ENCODE data around the gene ARID3C.

The ARID3C gene

DNA sequence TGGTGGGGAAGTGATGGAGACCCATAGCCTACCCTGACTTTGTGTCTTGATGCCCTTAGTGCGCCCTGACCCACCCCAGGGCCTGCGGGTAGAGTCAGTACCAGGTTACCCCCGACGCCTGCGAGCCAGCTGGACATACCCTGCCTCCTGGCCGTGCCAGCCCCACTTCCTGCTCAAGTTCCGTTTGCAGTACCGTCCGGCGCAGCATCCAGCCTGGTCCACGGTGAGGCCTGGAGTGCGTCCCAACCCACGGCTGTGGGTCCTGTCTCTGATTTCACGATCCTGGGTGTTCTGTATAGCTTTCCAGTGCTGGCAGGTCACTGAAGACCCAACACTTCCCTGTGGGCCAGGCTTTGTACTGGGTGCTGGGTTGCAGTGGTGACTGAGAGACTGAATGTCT lies 29.6 kb upstream of the ARID3C start:
- CTCF ChIA-PET: interaction anchor here (1.2 to 1.3 kb wide), 2 partner anchors 12 to 44 kb away, joined by 3 to 5 read pairs; no protein-coding TSS in a partner anchor
- TF ChIP-seq ZNF366 (tag by site-specific recombination; conservative IDR thresholded peaks at IDR 0.05) (no peak), ZNF416 (tag by site-specific recombination; IDR thresholded peaks at IDR 0.05) (no peak), ZNF112 (tag by site-specific recombination; IDR thresholded peaks at IDR 0.05) (no peak), ZNF530 (tag by site-specific recombination; IDR thresholded peaks at IDR 0.05; ENCODE audit: low read depth) (no peak), ZBTB7A (tag by site-specific recombination; IDR thresholded peaks at IDR 0.05; ENCODE audit: low read depth) (no peak), ZNF521 (tag by site-specific recombination; IDR thresholded peaks at IDR 0.05) (no peak), ZNF10 (tag by site-specific recombination; IDR thresholded peaks at IDR 0.05) (no peak), HOXD13 (CRISPR knock-in tag; IDR thresholded peaks at IDR 0.05; ENCODE audit: borderline replicate concordance) (no peak), ZNF843 (tag by site-specific recombination; IDR thresholded peaks at IDR 0.05) (no peak), ZNF433 (tag by site-specific recombination; IDR thresholded peaks at IDR 0.05; ENCODE audit: low read depth) (no peak), SETDB1 (IDR thresholded peaks at IDR 0.05; ENCODE audit: insufficient read length, low read length) (no peak)
- TF ChIP-seq, protein P1, sequence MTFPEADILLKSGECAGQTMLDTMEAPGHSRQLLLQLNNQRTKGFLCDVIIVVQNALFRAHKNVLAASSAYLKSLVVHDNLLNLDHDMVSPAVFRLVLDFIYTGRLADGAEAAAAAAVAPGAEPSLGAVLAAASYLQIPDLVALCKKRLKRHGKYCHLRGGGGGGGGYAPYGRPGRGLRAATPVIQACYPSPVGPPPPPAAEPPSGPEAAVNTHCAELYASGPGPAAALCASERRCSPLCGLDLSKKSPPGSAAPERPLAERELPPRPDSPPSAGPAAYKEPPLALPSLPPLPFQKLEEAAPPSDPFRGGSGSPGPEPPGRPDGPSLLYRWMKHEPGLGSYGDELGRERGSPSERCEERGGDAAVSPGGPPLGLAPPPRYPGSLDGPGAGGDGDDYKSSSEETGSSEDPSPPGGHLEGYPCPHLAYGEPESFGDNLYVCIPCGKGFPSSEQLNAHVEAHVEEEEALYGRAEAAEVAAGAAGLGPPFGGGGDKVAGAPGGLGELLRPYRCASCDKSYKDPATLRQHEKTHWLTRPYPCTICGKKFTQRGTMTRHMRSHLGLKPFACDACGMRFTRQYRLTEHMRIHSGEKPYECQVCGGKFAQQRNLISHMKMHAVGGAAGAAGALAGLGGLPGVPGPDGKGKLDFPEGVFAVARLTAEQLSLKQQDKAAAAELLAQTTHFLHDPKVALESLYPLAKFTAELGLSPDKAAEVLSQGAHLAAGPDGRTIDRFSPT (tag by site-specific recombination; IDR thresholded peaks at IDR 0.05): no peak
- TF ChIP-seq, protein P2, sequence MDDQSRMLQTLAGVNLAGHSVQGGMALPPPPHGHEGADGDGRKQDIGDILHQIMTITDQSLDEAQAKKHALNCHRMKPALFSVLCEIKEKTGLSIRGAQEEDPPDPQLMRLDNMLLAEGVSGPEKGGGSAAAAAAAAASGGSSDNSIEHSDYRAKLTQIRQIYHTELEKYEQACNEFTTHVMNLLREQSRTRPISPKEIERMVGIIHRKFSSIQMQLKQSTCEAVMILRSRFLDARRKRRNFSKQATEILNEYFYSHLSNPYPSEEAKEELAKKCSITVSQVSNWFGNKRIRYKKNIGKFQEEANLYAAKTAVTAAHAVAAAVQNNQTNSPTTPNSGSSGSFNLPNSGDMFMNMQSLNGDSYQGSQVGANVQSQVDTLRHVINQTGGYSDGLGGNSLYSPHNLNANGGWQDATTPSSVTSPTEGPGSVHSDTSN (CRISPR knock-in tag; IDR thresholded peaks at IDR 0.05): no peak
- TF ChIP-seq, protein P3, sequence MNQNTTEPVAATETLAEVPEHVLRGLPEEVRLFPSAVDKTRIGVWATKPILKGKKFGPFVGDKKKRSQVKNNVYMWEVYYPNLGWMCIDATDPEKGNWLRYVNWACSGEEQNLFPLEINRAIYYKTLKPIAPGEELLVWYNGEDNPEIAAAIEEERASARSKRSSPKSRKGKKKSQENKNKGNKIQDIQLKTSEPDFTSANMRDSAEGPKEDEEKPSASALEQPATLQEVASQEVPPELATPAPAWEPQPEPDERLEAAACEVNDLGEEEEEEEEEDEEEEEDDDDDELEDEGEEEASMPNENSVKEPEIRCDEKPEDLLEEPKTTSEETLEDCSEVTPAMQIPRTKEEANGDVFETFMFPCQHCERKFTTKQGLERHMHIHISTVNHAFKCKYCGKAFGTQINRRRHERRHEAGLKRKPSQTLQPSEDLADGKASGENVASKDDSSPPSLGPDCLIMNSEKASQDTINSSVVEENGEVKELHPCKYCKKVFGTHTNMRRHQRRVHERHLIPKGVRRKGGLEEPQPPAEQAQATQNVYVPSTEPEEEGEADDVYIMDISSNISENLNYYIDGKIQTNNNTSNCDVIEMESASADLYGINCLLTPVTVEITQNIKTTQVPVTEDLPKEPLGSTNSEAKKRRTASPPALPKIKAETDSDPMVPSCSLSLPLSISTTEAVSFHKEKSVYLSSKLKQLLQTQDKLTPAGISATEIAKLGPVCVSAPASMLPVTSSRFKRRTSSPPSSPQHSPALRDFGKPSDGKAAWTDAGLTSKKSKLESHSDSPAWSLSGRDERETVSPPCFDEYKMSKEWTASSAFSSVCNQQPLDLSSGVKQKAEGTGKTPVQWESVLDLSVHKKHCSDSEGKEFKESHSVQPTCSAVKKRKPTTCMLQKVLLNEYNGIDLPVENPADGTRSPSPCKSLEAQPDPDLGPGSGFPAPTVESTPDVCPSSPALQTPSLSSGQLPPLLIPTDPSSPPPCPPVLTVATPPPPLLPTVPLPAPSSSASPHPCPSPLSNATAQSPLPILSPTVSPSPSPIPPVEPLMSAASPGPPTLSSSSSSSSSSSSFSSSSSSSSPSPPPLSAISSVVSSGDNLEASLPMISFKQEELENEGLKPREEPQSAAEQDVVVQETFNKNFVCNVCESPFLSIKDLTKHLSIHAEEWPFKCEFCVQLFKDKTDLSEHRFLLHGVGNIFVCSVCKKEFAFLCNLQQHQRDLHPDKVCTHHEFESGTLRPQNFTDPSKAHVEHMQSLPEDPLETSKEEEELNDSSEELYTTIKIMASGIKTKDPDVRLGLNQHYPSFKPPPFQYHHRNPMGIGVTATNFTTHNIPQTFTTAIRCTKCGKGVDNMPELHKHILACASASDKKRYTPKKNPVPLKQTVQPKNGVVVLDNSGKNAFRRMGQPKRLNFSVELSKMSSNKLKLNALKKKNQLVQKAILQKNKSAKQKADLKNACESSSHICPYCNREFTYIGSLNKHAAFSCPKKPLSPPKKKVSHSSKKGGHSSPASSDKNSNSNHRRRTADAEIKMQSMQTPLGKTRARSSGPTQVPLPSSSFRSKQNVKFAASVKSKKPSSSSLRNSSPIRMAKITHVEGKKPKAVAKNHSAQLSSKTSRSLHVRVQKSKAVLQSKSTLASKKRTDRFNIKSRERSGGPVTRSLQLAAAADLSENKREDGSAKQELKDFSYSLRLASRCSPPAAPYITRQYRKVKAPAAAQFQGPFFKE (tag by site-specific recombination; IDR thresholded peaks at IDR 0.05; ENCODE audit: borderline replicate concordance): no peak
- TF ChIP-seq, protein P4, sequence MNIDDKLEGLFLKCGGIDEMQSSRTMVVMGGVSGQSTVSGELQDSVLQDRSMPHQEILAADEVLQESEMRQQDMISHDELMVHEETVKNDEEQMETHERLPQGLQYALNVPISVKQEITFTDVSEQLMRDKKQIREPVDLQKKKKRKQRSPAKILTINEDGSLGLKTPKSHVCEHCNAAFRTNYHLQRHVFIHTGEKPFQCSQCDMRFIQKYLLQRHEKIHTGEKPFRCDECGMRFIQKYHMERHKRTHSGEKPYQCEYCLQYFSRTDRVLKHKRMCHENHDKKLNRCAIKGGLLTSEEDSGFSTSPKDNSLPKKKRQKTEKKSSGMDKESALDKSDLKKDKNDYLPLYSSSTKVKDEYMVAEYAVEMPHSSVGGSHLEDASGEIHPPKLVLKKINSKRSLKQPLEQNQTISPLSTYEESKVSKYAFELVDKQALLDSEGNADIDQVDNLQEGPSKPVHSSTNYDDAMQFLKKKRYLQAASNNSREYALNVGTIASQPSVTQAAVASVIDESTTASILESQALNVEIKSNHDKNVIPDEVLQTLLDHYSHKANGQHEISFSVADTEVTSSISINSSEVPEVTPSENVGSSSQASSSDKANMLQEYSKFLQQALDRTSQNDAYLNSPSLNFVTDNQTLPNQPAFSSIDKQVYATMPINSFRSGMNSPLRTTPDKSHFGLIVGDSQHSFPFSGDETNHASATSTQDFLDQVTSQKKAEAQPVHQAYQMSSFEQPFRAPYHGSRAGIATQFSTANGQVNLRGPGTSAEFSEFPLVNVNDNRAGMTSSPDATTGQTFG (tag by site-specific recombination; IDR thresholded peaks at IDR 0.05; ENCODE audit: borderline replicate concordance): no peak
- TF ChIP-seq, protein P5, sequence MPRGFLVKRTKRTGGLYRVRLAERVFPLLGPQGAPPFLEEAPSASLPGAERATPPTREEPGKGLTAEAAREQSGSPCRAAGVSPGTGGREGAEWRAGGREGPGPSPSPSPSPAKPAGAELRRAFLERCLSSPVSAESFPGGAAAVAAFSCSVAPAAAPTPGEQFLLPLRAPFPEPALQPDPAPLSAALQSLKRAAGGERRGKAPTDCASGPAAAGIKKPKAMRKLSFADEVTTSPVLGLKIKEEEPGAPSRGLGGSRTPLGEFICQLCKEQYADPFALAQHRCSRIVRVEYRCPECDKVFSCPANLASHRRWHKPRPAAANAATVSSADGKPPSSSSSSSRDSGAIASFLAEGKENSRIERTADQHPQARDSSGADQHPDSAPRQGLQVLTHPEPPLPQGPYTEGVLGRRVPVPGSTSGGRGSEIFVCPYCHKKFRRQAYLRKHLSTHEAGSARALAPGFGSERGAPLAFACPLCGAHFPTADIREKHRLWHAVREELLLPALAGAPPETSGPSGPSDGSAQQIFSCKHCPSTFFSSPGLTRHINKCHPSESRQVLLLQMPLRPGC (tag by site-specific recombination; IDR thresholded peaks at IDR 0.05): no peak

More for the DNA sequence above, 29.6 kb upstream of the ARID3C start:
- Histone ChIP-seq H3K4me3 (ENCODE audit: low read depth, low read length) (no peak overlapping the region), H3K9me3 (ENCODE audit: control insufficient read depth, insufficient read depth, low read depth, low read length) (no peaks in the 10 kb centered on the region), H3K36me3 (ENCODE audit: control insufficient read depth in 2 of 2, insufficient read depth in 1 of 2, low read length in 2 of 2) (peaks cover 0 to 13% of the 10 kb centered on the region in 2 experiments; a peak in 1 of 3 replicates), H3K4me1 (ENCODE audit: control insufficient read depth, insufficient read depth, low read length) (0 out of 2 replicates have a peak, but pooled peaks cover under 1% of the 10 kb centered on the region), H3K27ac (ENCODE audit: extremely low read depth, low read depth, low read length) (no peak overlapping the region)
- POLR2A ChIA-PET: no interaction called here
